AG09309 (cell line): Measurements from ENCODE around the gene NR2C2AP.

Experiments used
- DNase-seq: peaks from one replicate; pipeline ENCODE4 v3.0.0-alpha.2; 2010; ENCODE audit warnings: low read depth
- H3K4me3 ChIP-seq: 2 replicates; pipeline ENCODE4 v1.5.1; 2011; ENCODE audit warnings: mild to moderate bottlenecking, low read depth, low read length, moderate library complexity; ENCODE audit not compliant: control insufficient read depth
- TF ChIP-seq, protein P1 (sequence below): IDR thresholded peaks from 2 replicates; pipeline ENCODE4 v1.5.1; 2011; ENCODE audit warnings: mild to moderate bottlenecking, low read depth, low read length, inconsistent platforms; ENCODE audit not compliant: insufficient read depth, control insufficient read depth; ENCODE audit errors: missing control alignments

The NR2C2AP gene

DNA sequence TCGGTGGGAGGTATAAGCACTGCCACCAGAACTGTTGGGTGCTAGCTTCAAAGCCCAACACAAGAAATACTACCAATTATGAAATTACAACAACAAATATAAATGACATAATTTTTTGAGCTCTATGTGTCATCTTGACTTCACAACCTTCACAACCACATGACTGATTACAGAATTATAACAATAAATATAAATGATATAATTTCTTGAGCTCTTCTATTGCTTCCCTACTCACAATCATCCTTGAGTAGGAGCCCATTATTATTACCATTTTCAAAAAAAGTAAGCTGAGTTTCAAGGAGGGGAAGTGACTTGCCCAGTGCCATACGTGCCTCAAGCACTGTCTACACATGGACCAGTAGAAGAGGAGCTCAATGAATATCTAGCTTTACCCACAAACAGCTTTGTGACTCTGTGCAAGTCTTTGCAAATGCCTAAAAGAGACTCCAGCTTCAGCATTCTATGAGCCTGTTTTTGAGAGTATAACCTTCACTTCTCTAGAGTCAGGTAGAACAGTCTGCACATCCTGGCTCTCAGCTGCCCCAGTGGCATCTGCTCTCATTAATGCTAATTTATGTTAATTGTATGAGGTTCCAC, 31.1 kb upstream of the NR2C2AP start:
- TF ChIP-seq, protein P1, sequence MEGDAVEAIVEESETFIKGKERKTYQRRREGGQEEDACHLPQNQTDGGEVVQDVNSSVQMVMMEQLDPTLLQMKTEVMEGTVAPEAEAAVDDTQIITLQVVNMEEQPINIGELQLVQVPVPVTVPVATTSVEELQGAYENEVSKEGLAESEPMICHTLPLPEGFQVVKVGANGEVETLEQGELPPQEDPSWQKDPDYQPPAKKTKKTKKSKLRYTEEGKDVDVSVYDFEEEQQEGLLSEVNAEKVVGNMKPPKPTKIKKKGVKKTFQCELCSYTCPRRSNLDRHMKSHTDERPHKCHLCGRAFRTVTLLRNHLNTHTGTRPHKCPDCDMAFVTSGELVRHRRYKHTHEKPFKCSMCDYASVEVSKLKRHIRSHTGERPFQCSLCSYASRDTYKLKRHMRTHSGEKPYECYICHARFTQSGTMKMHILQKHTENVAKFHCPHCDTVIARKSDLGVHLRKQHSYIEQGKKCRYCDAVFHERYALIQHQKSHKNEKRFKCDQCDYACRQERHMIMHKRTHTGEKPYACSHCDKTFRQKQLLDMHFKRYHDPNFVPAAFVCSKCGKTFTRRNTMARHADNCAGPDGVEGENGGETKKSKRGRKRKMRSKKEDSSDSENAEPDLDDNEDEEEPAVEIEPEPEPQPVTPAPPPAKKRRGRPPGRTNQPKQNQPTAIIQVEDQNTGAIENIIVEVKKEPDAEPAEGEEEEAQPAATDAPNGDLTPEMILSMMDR = no peak
- no peak for DNase-seq
- H3K4me3 ChIP-seq = no peak overlapping the region

- TF ChIP-seq, protein P1 = no peak
- no peak overlapping the region for H3K4me3 ChIP-seq
- DNase-seq = no peak
These were observed 29.1 kb upstream of the NR2C2AP start for GRCh38 chr19:19232261-19232721.

GRCh38 chr19:19230999-19231398, 27.8 kb upstream of the NR2C2AP start:
- no peak for DNase-seq
- TF ChIP-seq, protein P1 = no peak
- no peak overlapping the region for H3K4me3 ChIP-seq

DNA sequence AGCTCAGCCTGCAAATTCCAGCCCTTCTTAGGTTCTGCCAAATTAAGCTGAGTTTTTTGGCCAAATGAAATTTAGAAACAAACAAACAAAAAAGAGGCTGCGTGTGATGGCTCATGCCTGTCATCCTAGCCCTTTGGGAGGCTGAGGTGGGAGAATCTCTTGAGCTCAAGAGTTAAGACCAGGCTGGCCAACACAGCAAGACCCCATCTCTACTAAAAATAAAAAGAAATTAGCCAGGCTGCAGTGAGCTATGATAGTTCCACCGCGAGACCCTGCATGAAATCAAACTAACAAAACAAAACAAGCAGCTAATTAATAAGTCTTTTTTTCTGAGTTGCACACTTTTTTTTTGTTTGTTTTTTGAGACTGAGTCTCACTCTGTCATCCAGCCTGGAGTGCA, 26.5 kb upstream of the NR2C2AP start:
- DNase-seq = no peak
- no peak overlapping the region for H3K4me3 ChIP-seq
- TF ChIP-seq, protein P1 = no peak

DNA sequence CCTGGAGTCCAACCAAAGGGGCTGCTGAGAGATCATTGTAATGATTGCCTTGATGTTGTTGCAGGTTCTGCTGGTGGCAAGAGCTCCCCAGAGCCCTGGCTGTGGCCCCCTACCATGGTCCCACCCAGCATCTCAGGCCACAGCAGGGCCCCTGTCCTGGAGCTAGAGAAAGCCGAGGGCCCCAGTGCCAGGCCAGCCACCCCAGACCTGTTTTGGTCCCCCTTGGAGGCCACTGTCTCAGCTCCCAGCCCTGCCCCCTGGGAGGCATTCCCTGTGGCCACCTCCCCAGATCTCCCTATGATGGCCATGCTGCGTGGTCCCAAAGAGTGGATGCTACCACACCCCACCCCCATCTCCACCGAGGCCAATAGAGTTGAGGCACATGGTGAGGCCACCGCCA, 24.0 kb upstream of the NR2C2AP start:
- TF ChIP-seq, protein P1 = no peak
- DNase-seq = no peak
- H3K4me3 ChIP-seq = no peak overlapping the region

GRCh38 chr19:19226663-19227062, 23.4 kb upstream of the NR2C2AP start:
- TF ChIP-seq, protein P1 = no peak
- no peak overlapping the region for H3K4me3 ChIP-seq
- no peak for DNase-seq
